K562 (cell line): Measurements from ENCODE around the gene CELA3A.

ENCODE experiments used
- CTCF ChIP-seq, 3 experiments: IDR thresholded peaks in 2 of 3; conservative IDR thresholded peaks in 1 of 3; 2 replicates each; pipeline ENCODE4 v1.5.1; 2011 to 2012; ENCODE audit warnings: low read length in 3 of 3, mild to moderate bottlenecking in 3 of 3, control low read depth in 2 of 3, improper control_type of control experiment in 1 of 3, inconsistent platforms in 1 of 3, low read depth in 1 of 3, mixed read lengths in 1 of 3, moderate library complexity in 1 of 3; ENCODE audit not compliant: insufficient read depth in 2 of 3
- EP300 ChIP-seq: IDR thresholded peaks from 2 replicates; pipeline ENCODE4 v1.6.1; 2012; ENCODE audit warnings: low read length, improper control_type of control experiment
- POLR2AphosphoS5 ChIP-seq: IDR thresholded peaks from 2 replicates; pipeline ENCODE4 v1.6.1; 2011; ENCODE audit warnings: mild to moderate bottlenecking, low read depth, low read length, moderate library complexity; ENCODE audit not compliant: control insufficient read depth, insufficient read depth
- REST ChIP-seq, 2 experiments: fragments of 450-650 bp; formaldehyde crosslinking in 1 of 2; IDR thresholded peaks; 2 replicates each; pipeline versions ENCODE4 v1.4.0 to v1.6.1; 2014 to 2020; ENCODE audit warnings: mild to moderate bottlenecking in 2 of 2, borderline replicate concordance in 1 of 2, low read depth in 1 of 2
- RFX5 ChIP-seq: IDR thresholded peaks from 2 replicates; pipeline ENCODE4 v1.6.1; 2011; ENCODE audit warnings: low read depth, mild to moderate bottlenecking, improper control_type of control experiment, low read length
- ZFX ChIP-seq: sonication (generic); formaldehyde crosslinking; IDR thresholded peaks from 2 replicates; pipeline ENCODE4 v1.8.0; 2022; ENCODE audit warnings: mild to moderate bottlenecking, missing genetic modification reagents, moderate library complexity
- ZNF274 ChIP-seq: IDR thresholded peaks from 2 replicates; pipeline ENCODE4 v1.6.1; 2011; ENCODE audit warnings: low read depth, mild to moderate bottlenecking, low read length, moderate library complexity, borderline replicate concordance
- ZNF408 ChIP-seq: fragments of 250-450 bp; sonication (Bioruptor Pico); IDR thresholded peaks from 2 replicates; pipeline ENCODE4 v1.4.0; 2020; ENCODE audit warnings: low read depth, mild to moderate bottlenecking, moderate library complexity

DNA sequence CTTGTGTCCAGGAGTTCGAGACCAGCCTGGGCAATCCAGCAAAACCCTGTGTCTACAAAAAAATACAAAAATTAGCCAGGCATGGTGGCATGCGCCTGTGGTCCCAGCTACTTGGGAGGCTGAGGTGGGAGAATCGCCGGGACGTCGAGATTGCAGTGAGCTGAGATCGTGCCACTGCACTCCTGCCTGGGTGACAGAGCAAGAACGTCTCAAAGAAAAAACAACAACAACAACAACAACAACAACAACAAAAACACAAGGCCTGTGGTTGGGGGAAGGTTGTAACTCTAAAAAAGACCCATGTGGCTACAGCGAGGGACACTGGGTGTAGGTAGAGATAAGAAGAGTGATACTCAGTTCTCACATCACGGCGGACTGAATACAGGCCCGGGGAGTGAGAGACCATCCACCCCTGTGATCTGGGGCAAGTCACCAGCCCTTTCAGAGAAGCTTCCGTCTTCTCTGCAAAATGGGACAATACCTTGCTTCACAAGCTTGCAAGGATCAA is 50.2 kb downstream of the CELA3A start:
- TF ChIP-seq RFX5 (no peak), CTCF (IDR thresholded peaks at IDR 0.05 in 2 of 3, conservative IDR thresholded peaks at IDR 0.05 in 1 of 3; ENCODE audit: insufficient read depth in 2 of 3, low read depth in 1 of 3, low read length in 3 of 3) (no peak), ZNF274 (no peak), POLR2AphosphoS5 (no peak), REST (IDR thresholded peaks at IDR 0.05; ENCODE audit: borderline replicate concordance) (no peak), REST (CRISPR knock-in tag; IDR thresholded peaks at IDR 0.05; ENCODE audit: low read depth) (no peak), EP300 (no peak), ZNF408 (CRISPR knock-in tag) (no peak), ZFX (no peak)
